Epithelial cell of proximal tubule (primary cell): ENCODE data around the gene KDM5B. TPM values are rescaled to one million over a fixed set of nuclear protein-coding genes. Genes with fewer than 3 reads are reported as not detected.
"Not testable (repeated sequence)": the region's sequence is repeated elsewhere in the genome, so short reads cannot be mapped to it uniquely, and the experiment has no call there.

Experiments used
- DNase-seq: peaks from one replicate; pipeline ENCODE4 v3.0.0-alpha.2; 2011; ENCODE audit warnings: low read depth
- H3K4me3 ChIP-seq: 2 replicates; pipeline ENCODE4 v1.5.1; 2011; ENCODE audit warnings: low read depth, mild to moderate bottlenecking, low read length
- total RNA-seq: library from RNA; depleted of rRNA; stranded (reverse); fragments of >200 nt; gene quantifications from 2 replicates; pipeline ENCODE4 v1.2.3, GENCODE V29; 2015
- TF ChIP-seq, protein P1 (sequence below): conservative IDR thresholded peaks from 2 replicates; pipeline ENCODE4 v1.5.1; 2012; ENCODE audit warnings: low read depth, mild to moderate bottlenecking, low read length

KDM5B gene
- total RNA-seq, 1 donor from 2014 or later: 46.2 TPM

DNA sequence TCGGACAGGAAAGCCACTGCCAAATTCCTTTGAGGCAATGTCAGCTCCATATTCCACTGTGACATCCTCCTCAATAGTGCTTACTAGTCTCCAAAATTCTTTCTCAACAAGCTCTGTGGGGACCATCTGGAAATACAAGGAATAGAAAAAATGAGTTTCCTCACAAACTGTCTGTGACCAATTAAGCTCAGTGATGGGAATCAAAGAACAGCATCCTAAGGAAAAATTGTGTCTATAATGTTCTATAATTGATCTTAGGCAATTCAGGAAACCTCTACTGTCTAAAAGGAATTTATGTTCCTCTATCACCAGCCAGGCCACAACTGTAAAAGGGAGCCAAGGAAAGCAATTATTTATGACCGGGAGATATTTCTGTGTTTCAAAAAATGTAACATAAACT, 51.8 kb downstream of the KDM5B start:
- TF ChIP-seq, protein P1, sequence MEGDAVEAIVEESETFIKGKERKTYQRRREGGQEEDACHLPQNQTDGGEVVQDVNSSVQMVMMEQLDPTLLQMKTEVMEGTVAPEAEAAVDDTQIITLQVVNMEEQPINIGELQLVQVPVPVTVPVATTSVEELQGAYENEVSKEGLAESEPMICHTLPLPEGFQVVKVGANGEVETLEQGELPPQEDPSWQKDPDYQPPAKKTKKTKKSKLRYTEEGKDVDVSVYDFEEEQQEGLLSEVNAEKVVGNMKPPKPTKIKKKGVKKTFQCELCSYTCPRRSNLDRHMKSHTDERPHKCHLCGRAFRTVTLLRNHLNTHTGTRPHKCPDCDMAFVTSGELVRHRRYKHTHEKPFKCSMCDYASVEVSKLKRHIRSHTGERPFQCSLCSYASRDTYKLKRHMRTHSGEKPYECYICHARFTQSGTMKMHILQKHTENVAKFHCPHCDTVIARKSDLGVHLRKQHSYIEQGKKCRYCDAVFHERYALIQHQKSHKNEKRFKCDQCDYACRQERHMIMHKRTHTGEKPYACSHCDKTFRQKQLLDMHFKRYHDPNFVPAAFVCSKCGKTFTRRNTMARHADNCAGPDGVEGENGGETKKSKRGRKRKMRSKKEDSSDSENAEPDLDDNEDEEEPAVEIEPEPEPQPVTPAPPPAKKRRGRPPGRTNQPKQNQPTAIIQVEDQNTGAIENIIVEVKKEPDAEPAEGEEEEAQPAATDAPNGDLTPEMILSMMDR: no peak
- DNase-seq: no peak

DNA sequence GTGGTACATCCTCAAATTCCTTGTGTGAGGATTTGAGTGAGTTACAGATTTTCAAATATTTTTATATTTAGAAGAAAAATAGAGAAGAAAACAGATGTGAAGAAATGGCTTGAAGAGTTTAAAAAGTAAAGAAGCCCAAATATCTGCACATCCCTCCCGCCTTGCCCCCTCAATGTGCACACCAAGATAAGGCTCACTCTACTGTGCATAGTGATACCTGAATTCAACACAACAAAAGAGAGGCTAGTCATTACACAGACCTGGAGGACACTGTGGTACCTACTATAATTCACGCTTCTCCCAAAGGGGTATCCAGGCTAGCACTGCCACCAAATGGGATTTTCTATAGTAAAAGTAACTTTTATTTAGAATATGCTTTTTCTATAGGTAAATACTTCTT, 53.9 kb downstream of the KDM5B start:
- TF ChIP-seq, protein P1: no peak
- H3K4me3 ChIP-seq: no peak overlapping the region
- DNase-seq: no peak

More for the DNA sequence above, 51.8 kb downstream of the KDM5B start:
- H3K4me3 ChIP-seq: no peak overlapping the region

DNA sequence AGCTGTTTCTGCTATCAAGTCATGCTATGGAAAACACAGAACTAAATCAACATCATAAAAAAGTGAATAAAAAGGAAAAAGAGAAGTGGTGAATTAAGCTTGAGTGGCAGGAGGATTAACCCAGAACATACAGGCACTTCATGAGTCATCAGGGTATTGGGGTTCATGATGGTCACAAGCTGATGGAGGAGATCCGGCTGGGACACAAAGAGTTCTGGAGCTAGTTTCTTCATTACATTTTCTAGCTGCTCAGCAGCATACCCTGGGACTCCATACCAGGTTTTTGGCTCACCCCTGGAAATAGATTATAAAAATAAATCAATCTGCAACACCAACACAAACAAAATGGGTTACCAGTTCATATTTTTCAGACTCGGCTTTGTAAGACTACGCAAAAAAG, 55.4 kb downstream of the KDM5B start:
- DNase-seq: no peak

DNA sequence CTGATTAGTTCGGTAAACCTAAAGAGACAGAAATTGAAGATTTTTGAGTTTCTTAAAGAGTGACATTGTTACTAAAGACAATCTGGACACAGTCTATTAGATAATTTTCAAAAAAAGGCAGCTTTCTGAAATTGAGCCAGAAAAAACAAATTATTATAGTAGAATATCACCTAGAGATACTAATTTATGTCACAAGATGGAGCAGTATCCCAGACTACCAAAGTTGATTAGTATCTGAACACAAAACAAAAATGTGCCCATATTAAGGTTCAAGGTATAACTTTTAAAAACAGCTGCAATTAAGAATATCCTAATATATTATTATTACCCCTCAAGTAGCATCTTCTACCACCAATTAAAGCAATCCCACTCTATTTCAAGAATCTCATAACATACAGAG, 57.5 kb downstream of the KDM5B start:
- H3K4me3 ChIP-seq: no peak overlapping the region
- TF ChIP-seq, protein P1: no peak
- no peak for DNase-seq

More for the DNA sequence above, 55.4 kb downstream of the KDM5B start:
- H3K4me3 ChIP-seq: no peak overlapping the region
- TF ChIP-seq, protein P1: no peak

DNA sequence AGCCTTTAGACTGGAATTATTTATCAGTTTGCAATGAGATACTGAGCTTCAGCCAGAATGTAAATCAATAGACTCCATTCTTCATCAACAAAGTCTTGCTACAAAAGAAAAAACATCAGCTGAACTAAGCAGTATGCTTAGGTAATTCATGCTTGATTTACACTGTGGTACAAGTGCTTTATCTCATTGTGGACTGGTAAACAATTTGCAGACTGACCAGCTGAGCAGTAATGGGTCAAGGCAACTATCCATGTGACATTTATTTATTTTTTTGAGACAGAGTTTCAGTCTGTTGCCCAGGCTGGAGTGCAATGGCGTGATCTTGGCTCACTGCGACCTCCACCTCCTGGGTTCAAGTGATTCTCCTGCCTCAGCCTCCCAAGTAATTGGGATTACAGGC, 58.2 kb downstream of the KDM5B start:
- H3K4me3 ChIP-seq: no peak overlapping the region
- TF ChIP-seq, protein P1: no peak
- no peak for DNase-seq

DNA sequence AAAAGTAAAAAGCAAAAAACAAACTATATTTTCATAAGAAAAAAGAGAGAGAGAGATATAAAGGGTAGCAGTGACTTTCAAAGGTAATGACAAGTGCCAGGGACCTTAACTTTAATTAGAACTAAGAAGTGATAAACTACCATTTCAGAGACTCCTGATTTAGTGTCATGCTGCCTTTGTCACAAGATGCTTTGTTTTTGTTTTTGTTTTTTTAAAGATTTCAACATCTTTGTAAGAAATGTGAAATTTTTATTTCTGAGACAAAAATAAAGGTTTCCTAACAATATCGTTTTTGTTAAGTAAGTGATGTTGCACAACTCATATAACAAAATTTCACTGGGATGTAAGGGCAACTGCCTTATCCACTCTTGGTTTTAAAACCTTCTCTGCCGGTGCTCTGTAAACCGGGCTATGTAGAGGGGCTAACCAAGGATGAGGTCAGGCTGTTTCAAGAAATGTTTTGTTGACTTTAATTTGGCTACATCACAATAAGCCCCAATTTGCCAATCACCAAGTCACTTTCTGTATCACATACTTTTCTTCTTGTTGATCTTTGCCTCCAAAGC, 62.8 kb downstream of the KDM5B start:
- TF ChIP-seq, protein P1: no peak
- no peak overlapping the region for H3K4me3 ChIP-seq
- DNase-seq: no peak

DNA sequence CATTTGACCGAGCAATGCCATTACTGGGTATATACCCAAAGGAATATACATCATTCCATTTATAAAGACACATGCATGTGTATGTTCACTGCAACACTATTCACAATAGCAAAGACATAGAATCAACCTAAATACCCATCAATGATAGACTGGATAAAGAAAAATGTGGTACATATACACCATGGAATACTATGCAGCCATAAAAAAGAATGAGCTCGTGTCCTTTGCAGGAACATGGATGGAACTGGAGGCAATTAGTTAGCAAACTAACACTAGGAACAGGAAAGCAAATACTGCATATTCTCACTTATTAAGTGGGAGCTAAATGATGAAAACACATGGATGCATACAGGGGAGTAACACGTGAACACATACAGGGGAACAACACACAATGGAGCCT, 63.5 kb downstream of the KDM5B start:
- H3K4me3 ChIP-seq, DNase-seq: not testable (repeated sequence)
